GM10266 (cell line): ENCODE data around the gene LDLRAD4.

ENCODE experiments used
- DNase-seq: peaks from one replicate; pipeline ENCODE4 v3.0.0; 2012; ENCODE audit errors: extremely low spot score
- CTCF ChIP-seq: IDR thresholded peaks from 2 replicates; pipeline ENCODE4 v1.5.1; 2012; ENCODE audit warnings: mild to moderate bottlenecking, low read depth; ENCODE audit not compliant: control insufficient read depth, insufficient read depth; ENCODE audit errors: missing control alignments

Gene LDLRAD4

GRCh38 chr18:13382954-13383827 lies 164.6 kb downstream of the LDLRAD4 start:
- DNase-seq = no peak

DNA sequence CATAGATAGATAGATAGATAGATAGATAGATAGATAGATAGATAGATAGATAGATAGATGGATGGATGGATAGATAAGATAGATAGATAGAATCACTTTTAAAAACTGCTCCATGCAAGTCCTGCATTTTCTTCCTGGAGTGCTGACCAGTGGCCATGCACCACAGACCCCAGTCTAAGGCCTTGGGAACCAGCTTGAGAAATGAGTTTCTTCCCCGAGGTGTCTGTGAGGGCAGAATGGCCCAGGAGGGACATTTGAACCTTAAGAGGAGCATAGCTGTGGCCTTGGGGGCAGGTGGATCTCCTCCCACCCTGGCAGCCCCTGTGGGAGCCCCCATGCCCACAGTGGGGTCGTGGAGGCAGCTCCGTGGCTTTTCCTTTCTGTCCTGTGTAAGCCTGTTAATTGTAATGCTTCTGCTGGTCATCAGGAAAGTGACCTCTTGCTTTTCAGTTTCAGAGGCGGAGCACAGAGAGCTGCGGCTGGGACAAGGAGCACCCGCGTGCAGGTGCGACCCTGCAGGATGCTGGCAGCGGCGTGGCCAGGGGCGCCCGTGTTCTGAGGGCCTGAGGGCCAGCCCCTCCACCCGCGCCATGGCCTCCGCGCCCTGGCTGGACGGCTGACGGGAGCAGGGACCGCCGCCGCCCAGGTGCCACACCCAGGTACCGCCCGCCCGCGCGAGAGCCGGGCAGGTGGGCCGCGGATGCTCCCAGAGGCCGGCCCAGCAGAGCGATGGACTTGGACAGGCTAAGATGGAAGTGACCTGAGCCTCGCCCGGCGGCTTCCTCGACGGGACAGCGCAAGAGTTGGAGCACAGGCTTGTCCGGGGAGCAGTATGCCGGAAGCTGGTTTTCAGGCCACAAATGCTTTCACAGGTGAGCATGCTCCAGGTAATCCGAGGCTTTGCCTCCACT lies 168.6 kb downstream of the LDLRAD4 start:
- DNase-seq = no peak
- TF ChIP-seq CTCF = no peak

More at GRCh38 chr18:13382954-13383827, 164.6 kb downstream of the LDLRAD4 start:
- TF ChIP-seq CTCF = no peak

- TF ChIP-seq CTCF = no peak
- DNase-seq = no peak
Measured at GRCh38 chr18:13387855-13388548, 169.4 kb downstream of the LDLRAD4 start.

- no peak for DNase-seq
- TF ChIP-seq CTCF = no peak
Measured at GRCh38 chr18:13388586-13389490, 170.3 kb downstream of the LDLRAD4 start.

GRCh38 chr18:13389491-13390131 lies 171.1 kb downstream of the LDLRAD4 start:
- no peak for DNase-seq
- TF ChIP-seq CTCF = no peak

DNA sequence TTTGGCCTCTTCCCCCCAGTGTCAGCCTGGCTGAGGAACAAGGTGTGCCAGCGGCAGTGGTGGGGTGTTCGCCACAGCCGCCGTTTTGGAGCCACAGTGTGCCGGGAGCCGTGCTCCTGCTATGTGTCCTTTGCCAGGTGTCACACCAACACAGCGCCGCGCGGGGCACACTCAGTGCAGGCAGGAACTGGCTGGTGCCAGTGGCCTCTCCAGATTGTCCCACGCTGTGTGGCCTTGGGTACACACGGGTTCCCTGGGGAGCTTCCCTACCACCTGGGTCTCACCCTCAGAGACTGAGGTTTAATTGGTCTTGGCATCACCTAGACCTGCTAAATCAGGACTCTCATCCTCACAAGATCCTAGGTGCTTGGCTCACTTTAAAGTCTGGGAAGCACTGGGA lies 171.6 kb downstream of the LDLRAD4 start:
- DNase-seq = no peak
- no peak for TF ChIP-seq CTCF
